ENCODE results near the gene REXO1.

The REXO1 gene

GRCh38 chr19:1765904-1766799 is 82.1 kb downstream of the REXO1 start:
- no peak for DNase-seq
